C4-2B (cell line): ENCODE data around the gene FAM221B.

Experiments
- CTCF ChIP-seq: fragments of 450-650 bp; conservative IDR thresholded peaks from 2 replicates; pipeline ENCODE4 v1.5.1; 2017; ENCODE audit warnings: mild to moderate bottlenecking
- ZFX ChIP-seq: fragments of 450-650 bp; IDR thresholded peaks from 2 replicates; pipeline ENCODE4 v1.6.1; 2017

GRCh38 chr9:35840881-35841644 is 12.5 kb upstream of the FAM221B start:
- TF ChIP-seq CTCF (no peak), ZFX (no peak)
